CD8-positive, alpha-beta memory T cell (primary cell): ENCODE measurements around the gene PDGFRB. TPM values are rescaled to one million over a fixed set of nuclear protein-coding genes. Genes with fewer than 3 reads are reported as not detected.

Experiments used
- CTCF ChIA-PET: fragments of 350-600 bp; sonication (Branson Sonifier 250); formaldehyde crosslinking; loops from one replicate; lab custom pipeline; 2021; ENCODE audit warnings: antibody characterized with exemption; lab: Charles Lee
- POLR2A ChIA-PET: fragments of 350-600 bp; sonication (Branson Sonifier 250); formaldehyde crosslinking; loops from one replicate; lab custom pipeline; 2021; ENCODE audit warnings: antibody characterized with exemption; lab: Charles Lee
- DNase-seq, 5 donors: peaks; one replicate each; pipeline versions ENCODE4 v3.0.0 to v3.0.0-alpha.2; 2020 to 2022; ENCODE audit warnings: mixed read lengths in 1 of 5
- H3K27ac ChIP-seq: one replicate; pipeline ENCODE4 v1.7.0; 2013; ENCODE audit warnings: low read depth, mild to moderate bottlenecking, low read length, moderate library complexity
- H3K27me3 ChIP-seq: 2 replicates; pipeline ENCODE4 v1.7.0; 2013; ENCODE audit warnings: low read length, mild to moderate bottlenecking; ENCODE audit not compliant: insufficient read depth, poor library complexity, severe bottlenecking
- H3K36me3 ChIP-seq: 2 replicates; pipeline ENCODE4 v1.7.0; 2013; ENCODE audit warnings: mild to moderate bottlenecking, low read length, moderate library complexity; ENCODE audit not compliant: insufficient read depth
- H3K4me1 ChIP-seq: 2 replicates; pipeline ENCODE4 v1.7.0; 2013; ENCODE audit warnings: mild to moderate bottlenecking, low read length, moderate library complexity; ENCODE audit not compliant: insufficient read depth
- H3K4me3 ChIP-seq: 2 replicates; pipeline ENCODE4 v1.7.0; 2013; ENCODE audit warnings: mild to moderate bottlenecking, low read length
- H3K9me3 ChIP-seq: 2 replicates; pipeline ENCODE4 v1.7.0; 2013; ENCODE audit warnings: mild to moderate bottlenecking, low read length
- H3K27ac Mint-ChIP-seq, 8 donors: one replicate each; pipeline ENCODE4 v1.8.0; 2020 to 2021; ENCODE audit warnings: mixed read lengths in 8 of 8, mild to moderate bottlenecking in 6 of 8, inconsistent platforms in 3 of 8, moderate library complexity in 3 of 8
- H3K27me3 Mint-ChIP-seq, 2 donors: one replicate each; pipeline ENCODE4 v1.8.0; 2020 to 2021; ENCODE audit warnings: mixed read lengths in 2 of 2, mild to moderate bottlenecking in 1 of 2, moderate library complexity in 1 of 2
- H3K36me3 Mint-ChIP-seq, 3 donors: one replicate each; pipeline ENCODE4 v1.8.0; 2020 to 2021; ENCODE audit warnings: mixed read lengths in 3 of 3, inconsistent platforms in 1 of 3, mild to moderate bottlenecking in 1 of 3
- H3K4me1 Mint-ChIP-seq, 3 donors: one replicate each; pipeline ENCODE4 v1.8.0; 2020 to 2021; ENCODE audit warnings: mixed read lengths in 3 of 3, inconsistent platforms in 1 of 3, mild to moderate bottlenecking in 1 of 3
- H3K4me3 Mint-ChIP-seq, 7 donors: one replicate each; pipeline ENCODE4 v1.8.0; 2020 to 2021; ENCODE audit warnings: mixed read lengths in 7 of 7, mild to moderate bottlenecking in 6 of 7, moderate library complexity in 4 of 7, inconsistent platforms in 2 of 7
- H3K9me3 Mint-ChIP-seq, 5 donors: one replicate each; pipeline ENCODE4 v1.8.0; 2020 to 2022; ENCODE audit warnings: mixed read lengths in 5 of 5, mild to moderate bottlenecking in 3 of 5, moderate library complexity in 2 of 5, inconsistent platforms in 1 of 5
- polyA plus RNA-seq: library from polyadenylated mRNA; unstranded; fragments of 300-500 nt; fragmentation: Illumina TruSeq; gene quantifications from one replicate; pipeline ENCODE4 v1.2.3, GENCODE V29; 2021
- total RNA-seq, 2 experiments: library from RNA; stranded (reverse); gene quantifications; one replicate each; pipeline ENCODE4 v1.2.3, GENCODE V29; 2021

PDGFRB gene
- total and polyA plus RNA-seq, 3 experiments from 2014 or later, result 0.66 to 2.0 (median 0.81) TPM

DNA sequence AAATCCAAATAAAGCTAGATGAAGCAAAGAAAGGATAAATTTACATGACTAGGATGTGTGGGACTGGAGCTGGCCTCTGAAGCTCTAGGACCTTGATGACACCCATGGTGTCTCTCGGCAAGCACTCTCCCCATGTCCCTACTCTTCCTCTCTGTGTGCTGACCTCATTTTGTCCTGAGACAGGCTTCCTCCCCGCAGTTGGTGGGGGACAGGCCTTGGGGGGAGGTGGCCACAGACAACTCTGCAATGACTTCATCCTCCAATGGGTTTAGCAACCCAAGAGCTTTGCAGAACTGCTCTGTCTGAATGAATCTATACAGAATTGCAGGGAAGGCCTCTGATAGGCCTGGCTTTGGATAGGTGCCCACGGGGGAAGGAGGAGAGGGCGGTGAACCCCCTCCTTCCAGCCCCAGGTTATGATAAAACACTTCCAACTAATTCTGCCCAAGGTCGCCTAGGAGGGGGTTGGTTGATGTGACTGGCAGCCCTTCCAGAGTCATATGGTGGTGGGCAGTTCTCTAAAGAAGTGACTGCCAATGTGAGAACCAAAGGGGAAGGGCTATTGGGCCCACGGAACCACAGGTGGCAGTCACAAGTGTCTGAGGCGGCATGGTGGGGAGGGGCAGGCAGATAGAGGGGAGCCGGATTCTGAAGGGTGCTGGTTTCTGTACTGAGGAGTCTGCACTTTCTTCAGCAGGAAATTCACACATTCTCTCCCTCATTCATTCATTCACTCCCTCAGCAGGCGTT, 40.3 kb upstream of the PDGFRB start:
- Histone ChIP-seq H3K27me3 (no peaks in the 10 kb centered on the region), H3K36me3 (no peaks in the 10 kb centered on the region), H3K4me3 (no peak overlapping the region), H3K27ac (no peak overlapping the region), H3K4me1 (no peaks in the 10 kb centered on the region), H3K9me3 (no peaks in the 10 kb centered on the region)
- Mint-ChIP-seq H3K9me3 (peaks cover 0 to 4% (median 0%) of the 10 kb centered on the region in 5 donors), H3K27me3 (peaks cover 19 to 48% of the 10 kb centered on the region in 2 donors), H3K36me3 (no peaks in the 10 kb centered on the region), H3K27ac (no peak overlapping the region), H3K4me1 (no peaks in the 10 kb centered on the region), H3K4me3 (no peak overlapping the region)
- CTCF ChIA-PET, result no interaction called here
- POLR2A ChIA-PET, result no interaction called here
- no peak for DNase-seq

DNA sequence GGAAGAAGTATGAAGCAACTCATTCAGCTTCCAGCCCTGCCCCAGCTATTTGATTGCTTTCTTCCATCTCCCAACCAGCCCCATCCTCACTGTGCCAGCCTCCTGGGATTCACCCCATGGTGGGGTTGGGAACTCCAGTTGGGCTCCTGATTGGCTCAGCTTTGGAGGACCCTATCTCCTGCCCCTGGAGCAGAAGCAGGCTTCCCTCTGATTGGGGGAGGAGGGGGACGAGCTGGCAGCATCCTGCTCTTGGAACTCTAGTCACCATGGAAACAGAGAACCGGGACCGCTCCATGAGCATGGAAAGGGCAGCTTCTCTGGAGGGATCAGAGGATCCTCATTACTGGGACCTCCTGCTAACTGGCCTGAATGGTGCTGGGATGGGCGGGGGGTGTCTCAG, 36.8 kb upstream of the PDGFRB start:
- POLR2A ChIA-PET, result no interaction called here
- no peaks in the 10 kb centered on the region for H3K9me3 ChIP-seq
- peaks cover 22 to 48% of the 10 kb centered on the region in 2 donors for H3K27me3 Mint-ChIP-seq
- peaks cover 4% of the 10 kb centered on the region for H3K27me3 ChIP-seq
- CTCF ChIA-PET, result no interaction called here
- H3K4me3 ChIP-seq, result no peak overlapping the region
- no peak overlapping the region for H3K4me3 Mint-ChIP-seq
- H3K4me1 ChIP-seq, result no peaks in the 10 kb centered on the region
- H3K4me1 Mint-ChIP-seq, result no peaks in the 10 kb centered on the region
- H3K27ac Mint-ChIP-seq, result no peak overlapping the region
- H3K36me3 ChIP-seq, result no peaks in the 10 kb centered on the region
- no peak overlapping the region for H3K27ac ChIP-seq
- H3K36me3 Mint-ChIP-seq, result no peaks in the 10 kb centered on the region
- H3K9me3 Mint-ChIP-seq, result peaks cover 0 to 4% (median 0%) of the 10 kb centered on the region in 5 donors
- DNase-seq, result no peak

DNA sequence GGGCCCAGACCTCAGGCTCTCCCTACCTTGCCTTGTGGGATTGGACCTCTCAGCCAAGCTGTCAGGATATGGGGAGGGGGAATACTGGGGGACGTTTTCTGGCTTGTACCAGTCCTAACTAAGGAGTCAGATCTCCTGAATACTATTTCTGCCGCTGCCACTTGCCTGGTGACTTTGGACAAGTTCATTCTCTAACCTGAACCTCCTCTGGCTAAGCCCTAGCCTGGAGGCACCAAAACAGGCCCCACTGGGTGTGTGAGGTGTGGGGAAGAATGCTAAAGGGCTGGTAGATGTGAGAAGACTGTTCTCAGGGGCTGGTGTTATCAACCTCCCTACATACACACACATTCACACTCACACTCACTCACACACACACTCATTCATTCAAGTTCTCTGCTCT, 35.3 kb upstream of the PDGFRB start:
- H3K27me3 Mint-ChIP-seq, result peaks cover 19 to 43% of the 10 kb centered on the region in 2 donors
- no peak overlapping the region for H3K4me3 ChIP-seq
- H3K27ac ChIP-seq, result no peak overlapping the region
- no peaks in the 10 kb centered on the region for H3K36me3 ChIP-seq
- H3K4me1 Mint-ChIP-seq, result no peaks in the 10 kb centered on the region
- no peak for DNase-seq
- H3K9me3 Mint-ChIP-seq, result peaks cover 0 to 4% (median 0%) of the 10 kb centered on the region in 5 donors
- H3K36me3 Mint-ChIP-seq, result no peaks in the 10 kb centered on the region
- ChIA-PET CTCF (no interaction called here), POLR2A (no interaction called here)
- peaks cover 4% of the 10 kb centered on the region for H3K27me3 ChIP-seq
- no peak overlapping the region for H3K4me3 Mint-ChIP-seq
- no peak overlapping the region for H3K27ac Mint-ChIP-seq
- no peaks in the 10 kb centered on the region for H3K4me1 ChIP-seq
- no peaks in the 10 kb centered on the region for H3K9me3 ChIP-seq

DNA sequence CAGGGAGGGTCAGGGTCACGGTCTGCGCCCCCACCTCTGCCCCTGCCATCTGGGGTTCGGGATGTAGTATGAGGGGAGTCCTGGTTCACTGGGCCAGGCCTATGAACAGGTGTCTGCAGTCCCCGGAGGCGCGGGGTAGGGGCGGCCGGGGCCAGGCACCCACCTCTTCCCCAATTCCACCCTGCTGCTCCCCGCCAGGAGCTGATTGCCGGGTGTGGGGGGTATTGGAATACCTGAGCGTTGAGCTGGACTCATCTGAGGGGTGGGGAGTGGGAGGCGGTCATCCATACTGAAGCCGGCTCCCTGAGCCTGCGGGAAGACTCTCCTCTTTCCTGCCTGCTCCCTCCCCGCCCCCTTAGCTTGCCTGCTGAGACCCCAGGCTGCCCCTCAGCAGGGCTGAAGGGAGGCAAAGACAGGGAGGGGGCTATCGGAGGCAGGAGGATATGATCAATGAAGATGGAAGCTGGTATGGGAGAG, 34.9 kb upstream of the PDGFRB start:
- no peak overlapping the region for H3K27ac Mint-ChIP-seq
- H3K4me1 Mint-ChIP-seq, result no peaks in the 10 kb centered on the region
- DNase-seq, result no peak
- Histone ChIP-seq H3K4me3 (no peak overlapping the region), H3K9me3 (no peaks in the 10 kb centered on the region), H3K4me1 (no peaks in the 10 kb centered on the region), H3K36me3 (no peaks in the 10 kb centered on the region), H3K27me3 (peaks cover 4% of the 10 kb centered on the region), H3K27ac (no peak overlapping the region)
- H3K27me3 Mint-ChIP-seq, result peaks cover 22 to 41% of the 10 kb centered on the region in 2 donors
- POLR2A ChIA-PET, result no interaction called here
- CTCF ChIA-PET, result no interaction called here
- H3K36me3 Mint-ChIP-seq, result no peaks in the 10 kb centered on the region
- no peak overlapping the region for H3K4me3 Mint-ChIP-seq
- peaks cover 0 to 4% (median 0%) of the 10 kb centered on the region in 5 donors for H3K9me3 Mint-ChIP-seq

DNA sequence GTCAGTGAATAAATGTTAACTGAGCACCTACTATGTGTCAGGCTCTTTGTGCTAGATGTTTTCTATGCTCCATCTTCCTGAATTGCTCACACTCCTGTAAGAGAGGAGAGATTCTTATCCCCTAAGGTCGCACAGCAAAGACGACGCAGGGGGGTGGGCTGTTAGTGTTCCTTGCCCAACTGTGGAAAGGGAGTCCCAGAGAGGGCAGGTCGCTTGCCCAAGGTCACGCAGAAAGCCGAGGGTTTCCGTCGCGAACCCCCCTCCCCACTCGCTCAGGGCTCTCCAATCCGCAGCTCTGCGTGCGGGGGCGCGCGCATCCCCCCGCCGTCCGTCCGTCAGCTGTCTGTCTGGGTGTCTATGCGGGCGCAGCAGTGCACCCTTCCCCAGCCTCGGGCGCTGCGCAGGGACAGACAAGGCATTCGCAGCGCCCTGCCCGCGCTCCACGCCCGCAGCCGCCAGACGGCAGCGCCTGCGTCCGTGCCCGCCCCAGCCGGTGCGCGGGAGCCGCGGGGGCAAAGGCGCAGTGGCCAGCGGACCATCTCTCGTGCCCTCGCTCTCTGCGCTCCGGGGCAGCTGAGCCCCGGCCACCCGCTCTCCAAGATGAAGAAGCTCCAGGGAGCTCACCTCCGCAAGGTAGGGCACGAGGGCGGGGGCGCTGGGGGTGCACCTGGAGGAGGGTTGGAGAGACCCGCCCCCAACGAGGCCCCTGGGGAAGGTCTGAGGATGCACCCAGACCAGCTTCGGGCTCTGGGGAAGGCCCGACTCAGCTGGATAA, 34.3 kb upstream of the PDGFRB start, which contains the start of gene SLC6A7:
TSS of gene SLC6A7 (plus strand) at position 335 of the 775 bp plus-strand sequence. CDS start at position 601, 266 bp downstream.
- no peaks in the 10 kb centered on the region for H3K4me1 Mint-ChIP-seq
- DNase-seq, result no peak
- H3K36me3 ChIP-seq, result no peaks in the 10 kb centered on the region
- no peak within 1 kb of the TSS for H3K27ac Mint-ChIP-seq
- peaks cover 4% of the 10 kb centered on the region for H3K27me3 ChIP-seq
- ChIA-PET POLR2A (no interaction called here), CTCF (no interaction called here)
- H3K27ac ChIP-seq, result no peak within 1 kb of the TSS
- no peaks in the 10 kb centered on the region for H3K9me3 ChIP-seq
- no peak within 1 kb of the TSS for H3K4me3 Mint-ChIP-seq
- no peaks in the 10 kb centered on the region for H3K36me3 Mint-ChIP-seq
- H3K27me3 Mint-ChIP-seq, result peaks cover 22 to 36% of the 10 kb centered on the region in 2 donors
- H3K4me3 ChIP-seq, result no peak within 1 kb of the TSS
- H3K9me3 Mint-ChIP-seq, result peaks cover 0 to under 1% (median 0%) of the 10 kb centered on the region in 5 donors
- H3K4me1 ChIP-seq, result no peaks in the 10 kb centered on the region

DNA sequence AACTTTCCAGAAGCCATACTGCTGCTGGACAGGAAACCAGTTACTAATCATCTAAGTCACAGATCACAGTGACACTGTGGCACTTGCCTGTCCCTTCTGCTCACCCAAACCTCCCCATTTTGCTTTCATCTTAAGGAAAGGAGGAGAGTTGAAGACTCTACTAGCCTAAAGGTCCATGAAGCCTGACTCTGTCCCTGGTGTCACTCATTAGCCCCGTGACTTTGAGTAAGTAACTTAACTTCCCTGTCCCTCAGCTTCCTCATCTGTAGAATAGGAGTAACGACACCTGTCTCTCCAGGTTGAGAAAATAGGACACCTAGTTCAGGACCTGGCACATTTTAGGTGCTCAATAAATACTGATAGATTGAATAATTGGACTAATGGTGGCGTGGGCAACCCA, 33.7 kb upstream of the PDGFRB start:
- Histone ChIP-seq H3K36me3 (no peaks in the 10 kb centered on the region), H3K27ac (no peak overlapping the region), H3K4me1 (no peaks in the 10 kb centered on the region), H3K27me3 (peaks cover 4% of the 10 kb centered on the region), H3K9me3 (no peaks in the 10 kb centered on the region), H3K4me3 (no peak overlapping the region)
- ChIA-PET POLR2A (no interaction called here), CTCF (interaction anchor here (0.6 kb wide), 1 partner anchor 925 kb away, joined by 3 read pairs; no protein-coding TSS in a partner anchor)
- no peaks in the 10 kb centered on the region for H3K9me3 Mint-ChIP-seq
- no peak overlapping the region for H3K4me3 Mint-ChIP-seq
- no peak overlapping the region for H3K27ac Mint-ChIP-seq
- DNase-seq, result no peak
- H3K4me1 Mint-ChIP-seq, result no peaks in the 10 kb centered on the region
- H3K36me3 Mint-ChIP-seq, result no peaks in the 10 kb centered on the region
- peaks cover 21 to 33% of the 10 kb centered on the region in 2 donors for H3K27me3 Mint-ChIP-seq

DNA sequence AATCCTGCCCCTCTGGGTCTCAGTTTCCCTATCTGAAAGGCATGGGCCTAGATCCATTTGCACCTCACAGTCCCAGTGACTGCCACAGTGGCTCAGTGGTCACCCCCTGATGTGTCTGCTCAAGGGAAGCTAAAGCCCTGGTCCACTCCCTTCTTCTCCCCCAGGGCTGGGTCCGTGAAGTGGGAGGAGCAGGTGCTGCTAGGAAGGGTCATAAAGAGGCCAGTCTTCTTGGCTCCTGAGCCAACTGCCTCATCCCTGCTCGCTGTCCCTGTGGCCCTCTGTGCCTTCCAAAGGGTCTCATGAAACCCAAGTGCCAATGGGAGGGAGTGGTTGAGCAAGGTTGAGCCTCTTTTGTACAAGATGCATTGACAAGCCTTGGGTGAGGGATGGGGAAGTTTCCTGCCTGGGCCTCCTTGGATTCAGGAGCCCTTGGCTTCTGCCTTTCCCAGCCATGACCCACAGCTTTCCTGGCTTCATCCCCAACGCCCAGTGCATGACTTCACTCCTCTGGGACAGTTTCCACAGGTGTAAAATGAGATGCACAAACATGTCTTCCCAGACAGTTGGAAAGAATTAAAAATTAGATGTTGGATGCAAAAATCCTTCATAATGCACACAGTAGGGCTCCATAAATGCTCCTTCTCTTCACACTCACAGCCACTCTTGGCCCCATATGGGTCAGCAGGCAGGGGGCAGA, 32.6 kb upstream of the PDGFRB start:
- no peaks in the 10 kb centered on the region for H3K4me1 Mint-ChIP-seq
- CTCF ChIA-PET, result no interaction called here
- Histone ChIP-seq H3K9me3 (no peaks in the 10 kb centered on the region), H3K4me1 (no peaks in the 10 kb centered on the region), H3K27ac (no peak overlapping the region), H3K4me3 (no peak overlapping the region), H3K36me3 (no peaks in the 10 kb centered on the region), H3K27me3 (peaks cover 4% of the 10 kb centered on the region)
- H3K27ac Mint-ChIP-seq, result no peak overlapping the region
- H3K4me3 Mint-ChIP-seq, result no peak overlapping the region
- POLR2A ChIA-PET, result no interaction called here
- no peaks in the 10 kb centered on the region for H3K9me3 Mint-ChIP-seq
- no peak for DNase-seq
- H3K27me3 Mint-ChIP-seq, result peaks cover 21 to 33% of the 10 kb centered on the region in 2 donors
- no peaks in the 10 kb centered on the region for H3K36me3 Mint-ChIP-seq
